Upper lobe of left lung (tissue), 6 donors: ENCODE measurements around the gene SPATA13. TPM values are rescaled to one million over a fixed set of nuclear protein-coding genes. Genes with fewer than 3 reads are reported as not detected.
A peak's percentile ranks its signal among the peaks of the same experiment; 100 is the strongest.

Source experiments
- ATAC-seq, 2 donors: fragments of 200-7000 bp; cut with Tn5 transposase; one replicate each; pipeline ENCODE4 v1.9.1; 2022; ENCODE audit warnings: mild to moderate bottlenecking in 2 of 2, moderate library complexity in 2 of 2; ENCODE audit not compliant: low FRiP score in 2 of 2
- DNase-seq, 2 donors: peaks; one replicate each; pipeline ENCODE4 v3.0.0-alpha.2; 2019 to 2020
- H3K27ac ChIP-seq, 4 donors: fragments of 200-600 bp; sonication (generic); one replicate each; pipeline ENCODE4 v1.5.1; 2016 to 2019
- H3K27me3 ChIP-seq, 4 donors: fragments of 200-600 bp; sonication (generic); one replicate each; pipeline ENCODE4 v1.5.1; 2017 to 2019
- H3K36me3 ChIP-seq, 4 donors: fragments of 200-600 bp; sonication (generic); one replicate each; pipeline ENCODE4 v1.5.1; 2016 to 2019
- H3K4me1 ChIP-seq, 4 donors: fragments of 200-600 bp; sonication (generic); one replicate each; pipeline ENCODE4 v1.5.1; 2018 to 2019
- H3K4me3 ChIP-seq, 4 donors: fragments of 200-600 bp; sonication (generic); one replicate each; pipeline ENCODE4 v1.5.1; 2017 to 2019; ENCODE audit warnings: mild to moderate bottlenecking in 2 of 4, moderate library complexity in 1 of 4
- H3K9me3 ChIP-seq, 4 donors: fragments of 200-600 bp; sonication (generic); one replicate each; pipeline ENCODE4 v1.5.1; 2018 to 2019
- EP300 ChIP-seq, 4 donors: sonication (generic); formaldehyde crosslinking; IDR thresholded peaks; one replicate each; pipeline ENCODE4 v1.5.1; 2017; ENCODE audit warnings: antibody characterized with exemption in 4 of 4, control low read depth in 2 of 4
- POLR2A ChIP-seq, 4 donors: fragments of 450-650 bp; IDR thresholded peaks; one replicate each; pipeline ENCODE4 v1.5.1; 2016 to 2017; ENCODE audit warnings: antibody characterized with exemption in 4 of 4, mild to moderate bottlenecking in 2 of 4
- POLR2AphosphoS5 ChIP-seq, 2 donors: sonication (generic); formaldehyde crosslinking; IDR thresholded peaks; one replicate each; pipeline ENCODE4 v1.5.1; 2017; ENCODE audit warnings: antibody characterized with exemption in 2 of 2
- whole genome bisulfite sequencing, 2 donors: methylation state at CpG; one replicate each; pipeline ENCODE4 v1.1.5; 2017 to 2018; 5-methylcytosine and 5-hydroxymethylcytosine counted together
- total RNA-seq, 6 donors: library from RNA; depleted of rRNA in 4 of 6; stranded (reverse); fragments of >200 nt in 4 of 6; gene quantifications; one replicate each; pipeline versions ENCODE4 v1.1.0 to v1.2.1, GENCODE V29; 2016 to 2021
- TF ChIP-seq, protein P1 (sequence below), 6 experiments: fragments of 450-650 bp in 4 of 6; fragments of 200-600 bp in 2 of 6; sonication (generic) in 2 of 6; IDR thresholded peaks; one replicate each; pipeline ENCODE4 v1.5.1; 2016 to 2019; ENCODE audit warnings: antibody characterized with exemption in 6 of 6
- donor health status: DM: no; HTN: no; CAD: no; lungs with moderate emphysema.
- donor health status: DM: no; HTN: yes; CAD: no; lungs with severe emphysema.

The SPATA13 gene
- total RNA-seq, 6 donors from 2014 or later = 31.2 to 77.5 (median 49.2) TPM

DNA sequence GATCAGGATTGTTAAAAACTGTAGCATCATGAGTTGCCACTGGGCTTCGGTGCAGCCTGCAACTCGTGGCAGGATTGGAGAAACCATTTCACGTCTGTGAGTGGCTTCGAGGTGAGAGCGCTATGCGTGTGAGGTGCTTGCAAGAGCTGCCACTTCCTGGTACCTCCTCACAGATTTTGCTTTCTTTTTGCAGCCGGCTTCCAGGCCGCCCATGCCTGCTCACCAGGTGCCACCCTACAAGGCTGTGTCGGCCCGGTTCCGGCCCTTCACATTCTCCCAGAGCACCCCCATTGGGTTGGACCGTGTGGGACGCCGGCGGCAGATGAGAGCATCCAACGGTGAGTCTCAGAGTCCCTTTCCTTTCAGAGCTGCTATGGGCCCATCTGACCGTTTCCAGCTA is 91.0 kb downstream of the SPATA13 start:
- 81 to 89% methylated on average over 16 to 17 of the region's 17 CpGs for WGBS, 2 donors
- H3K36me3 ChIP-seq = peaks cover 0 to 32% (median 4%) of the 10 kb centered on the region in 4 donors
- H3K27ac ChIP-seq = peak overlapping the region in 2 of 4 donors; percentile 66 to 74
- H3K27me3 ChIP-seq = no peaks in the 10 kb centered on the region
- no peaks in the 10 kb centered on the region for H3K9me3 ChIP-seq
- peak; percentile 45 to 60 for DNase-seq
- ATAC-seq = peak in 1 of 2 donors; percentile 6
- H3K4me1 ChIP-seq = peaks cover 9 to 21% (median 11%) of the 10 kb centered on the region in 4 donors
- peak overlapping the region in 3 of 4 donors; percentile 16 to 33 (median 30) for H3K4me3 ChIP-seq
- peak in 1 of 4 donors; percentile 22 for TF ChIP-seq POLR2A (IDR thresholded peaks at IDR 0.05)
- TF ChIP-seq, protein P1, sequence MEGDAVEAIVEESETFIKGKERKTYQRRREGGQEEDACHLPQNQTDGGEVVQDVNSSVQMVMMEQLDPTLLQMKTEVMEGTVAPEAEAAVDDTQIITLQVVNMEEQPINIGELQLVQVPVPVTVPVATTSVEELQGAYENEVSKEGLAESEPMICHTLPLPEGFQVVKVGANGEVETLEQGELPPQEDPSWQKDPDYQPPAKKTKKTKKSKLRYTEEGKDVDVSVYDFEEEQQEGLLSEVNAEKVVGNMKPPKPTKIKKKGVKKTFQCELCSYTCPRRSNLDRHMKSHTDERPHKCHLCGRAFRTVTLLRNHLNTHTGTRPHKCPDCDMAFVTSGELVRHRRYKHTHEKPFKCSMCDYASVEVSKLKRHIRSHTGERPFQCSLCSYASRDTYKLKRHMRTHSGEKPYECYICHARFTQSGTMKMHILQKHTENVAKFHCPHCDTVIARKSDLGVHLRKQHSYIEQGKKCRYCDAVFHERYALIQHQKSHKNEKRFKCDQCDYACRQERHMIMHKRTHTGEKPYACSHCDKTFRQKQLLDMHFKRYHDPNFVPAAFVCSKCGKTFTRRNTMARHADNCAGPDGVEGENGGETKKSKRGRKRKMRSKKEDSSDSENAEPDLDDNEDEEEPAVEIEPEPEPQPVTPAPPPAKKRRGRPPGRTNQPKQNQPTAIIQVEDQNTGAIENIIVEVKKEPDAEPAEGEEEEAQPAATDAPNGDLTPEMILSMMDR (IDR thresholded peaks at IDR 0.05) = no peak

DNA sequence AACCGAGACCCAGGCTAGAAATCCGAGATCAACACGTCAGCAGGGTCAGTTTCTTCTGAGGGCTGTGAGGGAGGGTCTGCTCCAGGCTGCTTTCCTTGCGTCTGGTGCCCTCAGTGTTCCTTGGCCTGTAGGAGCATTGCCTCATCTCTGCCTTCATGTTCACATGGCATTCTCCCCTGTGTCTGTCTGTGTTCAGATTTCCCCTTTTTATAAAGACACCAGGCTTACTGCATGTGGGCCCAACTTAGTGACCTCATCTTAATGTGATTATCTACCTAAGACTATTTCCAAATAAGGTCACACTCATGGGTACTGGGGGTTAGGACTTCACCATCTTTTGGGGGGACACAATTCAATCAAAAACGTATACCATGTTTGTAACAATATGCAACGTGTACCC is 91.6 kb downstream of the SPATA13 start:
- TF ChIP-seq, protein P1 (IDR thresholded peaks at IDR 0.05) = no peak
- no peak for TF ChIP-seq POLR2AphosphoS5 (IDR thresholded peaks at IDR 0.05)
- TF ChIP-seq POLR2A (IDR thresholded peaks at IDR 0.05) = no peak
- no peak for TF ChIP-seq EP300 (IDR thresholded peaks at IDR 0.05)
- H3K4me1 ChIP-seq = peaks cover 9 to 21% (median 11%) of the 10 kb centered on the region in 4 donors

DNA sequence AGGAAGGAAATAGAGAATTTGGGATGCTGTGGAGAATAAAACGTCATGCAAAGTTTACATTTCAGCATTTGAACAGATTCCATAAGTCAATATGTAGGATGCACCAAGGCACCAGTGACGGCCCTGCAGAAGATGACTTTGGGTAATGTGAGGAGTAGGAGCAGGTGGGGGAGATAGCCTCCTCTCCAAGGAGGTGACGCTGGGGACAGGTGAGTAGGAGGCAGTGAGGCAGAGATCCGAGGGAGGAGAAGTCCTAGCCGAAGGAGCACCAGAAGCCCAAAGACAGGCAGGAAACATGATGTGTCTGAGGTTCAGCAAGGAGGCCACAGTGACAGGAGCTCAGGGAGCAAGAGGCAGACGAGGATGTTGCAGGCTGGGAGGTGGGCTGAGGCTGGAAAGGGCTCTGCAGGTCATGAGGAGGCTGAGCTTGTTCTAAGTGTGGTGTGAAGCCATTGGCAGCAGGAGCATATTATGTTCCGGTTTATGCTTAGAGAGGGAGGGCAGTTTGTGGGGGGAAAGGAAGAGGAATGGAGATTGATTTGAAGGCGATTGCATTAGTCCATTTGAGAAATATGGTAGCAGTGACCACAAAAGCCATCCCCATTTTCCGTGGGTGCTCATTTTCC is 93.1 kb downstream of the SPATA13 start:
- Histone ChIP-seq H3K36me3 (peaks cover 0 to 32% (median 4%) of the 10 kb centered on the region in 4 donors), H3K9me3 (no peaks in the 10 kb centered on the region), H3K27ac (peak overlapping the region; percentile 60 to 82 (median 74)), H3K4me3 (peak overlapping the region in 1 of 4 donors; percentile 30), H3K4me1 (peaks cover 9 to 21% (median 11%) of the 10 kb centered on the region in 4 donors), H3K27me3 (no peaks in the 10 kb centered on the region)
- DNase-seq = no peak
- WGBS, 2 donors = 71 to 79% methylated on average over 8 to 9 of the region's 9 CpGs
- peak; percentile 23 to 44 for ATAC-seq
- no peak for TF ChIP-seq POLR2A (IDR thresholded peaks at IDR 0.05)
- TF ChIP-seq EP300 (IDR thresholded peaks at IDR 0.05) = no peak
- TF ChIP-seq, protein P1 (IDR thresholded peaks at IDR 0.05) = no peak
- TF ChIP-seq POLR2AphosphoS5 (IDR thresholded peaks at IDR 0.05) = no peak

More for the DNA sequence above, 91.6 kb downstream of the SPATA13 start:
- DNase-seq (no peak), ATAC-seq (no peak)
- Histone ChIP-seq H3K4me3 (peak overlapping the region in 3 of 4 donors; percentile 16 to 33 (median 30)), H3K27ac (peak overlapping the region in 2 of 4 donors; percentile 66 to 74), H3K36me3 (peaks cover 0 to 32% (median 4%) of the 10 kb centered on the region in 4 donors), H3K27me3 (no peaks in the 10 kb centered on the region), H3K9me3 (no peaks in the 10 kb centered on the region)
- WGBS, 2 donors = 67 to 88% methylated on average over 6 of the region's 6 CpGs

DNA sequence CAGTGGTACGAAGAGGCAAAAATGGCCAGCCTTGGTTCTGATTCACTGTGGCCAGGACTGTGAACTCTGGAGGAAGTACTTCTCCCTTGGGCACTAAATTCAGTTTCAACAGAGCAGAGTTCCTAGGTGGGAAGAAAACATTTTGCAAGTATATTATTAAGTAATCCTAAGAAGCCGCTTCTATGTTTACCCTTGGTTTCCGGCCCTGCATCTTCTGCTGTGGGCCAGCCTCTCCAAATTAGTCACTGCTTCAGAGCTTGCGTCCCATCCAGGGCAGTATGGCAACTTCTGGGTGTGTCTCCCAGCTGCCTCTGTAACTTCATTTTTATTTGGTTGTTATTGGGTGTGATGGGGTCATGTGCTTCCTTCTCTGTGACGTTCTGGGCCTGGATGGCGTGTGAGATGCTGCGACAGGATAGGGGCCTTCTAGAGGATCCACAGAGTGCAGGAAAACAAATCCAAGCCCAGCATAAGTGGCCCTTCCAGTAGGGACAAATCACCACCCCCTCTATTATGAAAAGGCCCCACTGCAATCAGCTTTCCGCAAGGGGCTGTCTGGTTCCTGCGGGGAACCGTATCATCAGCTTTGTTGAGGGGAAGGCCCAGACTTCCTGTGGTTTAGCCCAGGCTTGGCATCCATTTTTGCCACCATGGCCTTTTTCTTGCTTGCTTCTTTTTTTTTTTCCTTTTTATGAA is 93.8 kb downstream of the SPATA13 start:
- TF ChIP-seq POLR2AphosphoS5 (IDR thresholded peaks at IDR 0.05) = peak in 1 of 2 donors; percentile 9
- no peak for TF ChIP-seq EP300 (IDR thresholded peaks at IDR 0.05)
- TF ChIP-seq POLR2A (IDR thresholded peaks at IDR 0.05) = peak in 1 of 4 donors; percentile 50
- TF ChIP-seq, protein P1 (IDR thresholded peaks at IDR 0.05) = no peak
- peaks cover 0 to 32% (median 4%) of the 10 kb centered on the region in 4 donors for H3K36me3 ChIP-seq
- H3K27ac ChIP-seq = peak overlapping the region; percentile 60 to 82 (median 74)
- peak overlapping the region in 1 of 4 donors; percentile 30 for H3K4me3 ChIP-seq
- 46 to 51% methylated on average over 9 to 10 of the region's 10 CpGs for WGBS, 2 donors
- no peaks in the 10 kb centered on the region for H3K9me3 ChIP-seq
- ATAC-seq (peak; percentile 78 to 83), DNase-seq (peak in 1 of 2 donors; percentile 82)
- H3K27me3 ChIP-seq = no peaks in the 10 kb centered on the region
- H3K4me1 ChIP-seq = peaks cover 9 to 21% (median 11%) of the 10 kb centered on the region in 4 donors
